Breast epithelium (tissue), 3 donors: ENCODE data around the gene FNDC3B.

Experiments
- POLR2A ChIP-seq: fragments of 450-650 bp; IDR thresholded peaks from one replicate; pipeline ENCODE4 v1.6.1; 2016; ENCODE audit warnings: antibody characterized with exemption, mild to moderate bottlenecking, moderate library complexity
- TF ChIP-seq, protein P1 (sequence below), 3 donors: fragments of 450-650 bp; IDR thresholded peaks; one replicate each; pipeline ENCODE4 v1.5.1; 2016 to 2017; ENCODE audit warnings: antibody characterized with exemption in 3 of 3, mild to moderate bottlenecking in 3 of 3, moderate library complexity in 3 of 3

GRCh38 chr3:172197344-172197743 is 158.0 kb downstream of the FNDC3B start:
- TF ChIP-seq, protein P1, sequence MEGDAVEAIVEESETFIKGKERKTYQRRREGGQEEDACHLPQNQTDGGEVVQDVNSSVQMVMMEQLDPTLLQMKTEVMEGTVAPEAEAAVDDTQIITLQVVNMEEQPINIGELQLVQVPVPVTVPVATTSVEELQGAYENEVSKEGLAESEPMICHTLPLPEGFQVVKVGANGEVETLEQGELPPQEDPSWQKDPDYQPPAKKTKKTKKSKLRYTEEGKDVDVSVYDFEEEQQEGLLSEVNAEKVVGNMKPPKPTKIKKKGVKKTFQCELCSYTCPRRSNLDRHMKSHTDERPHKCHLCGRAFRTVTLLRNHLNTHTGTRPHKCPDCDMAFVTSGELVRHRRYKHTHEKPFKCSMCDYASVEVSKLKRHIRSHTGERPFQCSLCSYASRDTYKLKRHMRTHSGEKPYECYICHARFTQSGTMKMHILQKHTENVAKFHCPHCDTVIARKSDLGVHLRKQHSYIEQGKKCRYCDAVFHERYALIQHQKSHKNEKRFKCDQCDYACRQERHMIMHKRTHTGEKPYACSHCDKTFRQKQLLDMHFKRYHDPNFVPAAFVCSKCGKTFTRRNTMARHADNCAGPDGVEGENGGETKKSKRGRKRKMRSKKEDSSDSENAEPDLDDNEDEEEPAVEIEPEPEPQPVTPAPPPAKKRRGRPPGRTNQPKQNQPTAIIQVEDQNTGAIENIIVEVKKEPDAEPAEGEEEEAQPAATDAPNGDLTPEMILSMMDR (IDR thresholded peaks at IDR 0.05) = no peak
- TF ChIP-seq POLR2A = no peak
